Measurements from ENCODE around the gene SLC25A15.

Gene SLC25A15

GRCh38 chr13:40789275-40790153 lies at the start of gene SLC25A15:
Gene SLC25A15 (plus strand): TSS chr13:40789611. CDS start chr13:40793227, 3,616 bp downstream.
- peak; percentile 45 for DNase-seq

GRCh38 chr13:40749327-40749726 lies 40.1 kb upstream of the SLC25A15 start:
- no peak for DNase-seq

GRCh38 chr13:40755082-40755700 lies 34.2 kb upstream of the SLC25A15 start:
- DNase-seq = no peak

GRCh38 chr13:40756042-40756441 lies 33.4 kb upstream of the SLC25A15 start:
- no peak for DNase-seq

- no peak for DNase-seq
These were observed 30.6 kb upstream of the SLC25A15 start for GRCh38 chr13:40758811-40759210.

- no peak for DNase-seq
These were observed 26.6 kb upstream of the SLC25A15 start for GRCh38 chr13:40762849-40763248.

GRCh38 chr13:40764587-40765403 lies 24.6 kb upstream of the SLC25A15 start:
- no peak for DNase-seq

GRCh38 chr13:40765602-40766001 lies 23.8 kb upstream of the SLC25A15 start:
- DNase-seq = no peak

- DNase-seq = no peak
These were observed 19.4 kb upstream of the SLC25A15 start for GRCh38 chr13:40769970-40770369.

- no peak for DNase-seq
These were observed 18.8 kb upstream of the SLC25A15 start for GRCh38 chr13:40770609-40770933.

GRCh38 chr13:40770934-40771618 lies 18.3 kb upstream of the SLC25A15 start, which contains the start of gene MRPS31:
Gene MRPS31 (minus strand): TSS chr13:40771190. CDS start chr13:40771136, 54 bp downstream.
- DNase-seq = peak; percentile 80

- DNase-seq = no peak
These were observed 16.5 kb upstream of the SLC25A15 start for GRCh38 chr13:40772765-40773473.

- no peak for DNase-seq
These were observed 14.7 kb upstream of the SLC25A15 start for GRCh38 chr13:40774672-40775071.

GRCh38 chr13:40776232-40776631 lies 13.2 kb upstream of the SLC25A15 start:
- no peak for DNase-seq

- DNase-seq = no peak
These were observed 12.7 kb upstream of the SLC25A15 start for GRCh38 chr13:40776681-40777165.

GRCh38 chr13:40777166-40777808 lies 12.1 kb upstream of the SLC25A15 start:
- peak; percentile 26 for DNase-seq

GRCh38 chr13:40777809-40778175 lies 11.6 kb upstream of the SLC25A15 start:
- DNase-seq = no peak

GRCh38 chr13:40779049-40779448 lies 10.4 kb upstream of the SLC25A15 start:
- DNase-seq = no peak

- no peak for DNase-seq
These were observed 9.6 kb upstream of the SLC25A15 start for GRCh38 chr13:40779796-40780285.

GRCh38 chr13:40780822-40781401 lies 8.5 kb upstream of the SLC25A15 start:
- no peak for DNase-seq

GRCh38 chr13:40781717-40782116 lies 7.7 kb upstream of the SLC25A15 start:
- DNase-seq = no peak
